HT1080 (cell line): ENCODE results near the gene ZNF554. TPM values are rescaled to one million over a fixed set of nuclear protein-coding genes. Genes with fewer than 3 reads are reported as not detected.
"Not testable (repeated sequence)": the region's sequence is repeated elsewhere in the genome, so short reads cannot be mapped to it uniquely, and the experiment has no call there.

ENCODE experiments used
- DNase-seq: peaks from one replicate; pipeline ENCODE4 v3.0.0-alpha.2; 2015; ENCODE audit warnings: low read depth
- total RNA-seq: library from RNA; depleted of rRNA; stranded (reverse); fragments of >200 nt; shearing (Covaris generic); gene quantifications from 2 replicates; pipeline ENCODE4 v1.2.3, GENCODE V29; 2014

ZNF554 gene
- total RNA-seq, 1 experiment from 2014 or later: 0.63 TPM

DNA sequence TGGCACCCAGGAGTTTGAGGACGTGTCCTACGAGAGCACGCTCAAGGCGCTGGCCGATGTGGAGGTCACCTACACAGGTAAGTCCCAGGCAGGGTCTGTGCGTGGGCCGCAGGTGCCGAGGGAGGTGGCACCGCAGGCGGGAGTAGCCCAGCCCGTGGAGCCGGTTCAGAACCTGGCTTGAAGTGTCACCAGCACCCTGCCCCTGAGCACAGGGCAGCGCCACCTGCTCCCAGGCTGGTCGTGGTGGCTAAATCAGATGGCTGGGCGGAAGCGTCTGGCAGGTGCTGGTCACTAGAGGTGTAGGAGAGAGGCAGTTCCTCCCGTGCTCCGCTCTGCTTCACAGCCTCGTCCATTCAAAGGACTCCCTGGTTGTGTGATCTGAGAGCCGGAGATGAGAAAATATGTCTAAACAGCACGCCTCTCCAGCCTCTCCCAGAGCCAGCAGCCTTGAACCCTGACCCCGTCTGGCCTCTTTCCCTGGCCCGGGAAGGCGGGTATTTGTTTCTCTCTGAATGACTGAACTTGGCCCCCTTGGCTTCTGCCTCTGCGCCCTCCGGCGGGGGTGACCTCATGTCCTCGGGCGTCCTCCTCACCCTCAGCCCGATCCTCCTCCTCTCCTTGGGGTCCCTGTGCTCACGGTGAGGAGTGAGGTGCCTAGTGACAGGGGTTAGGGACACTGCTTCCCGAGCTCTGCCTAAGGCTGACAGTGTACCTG lies 29.0 kb upstream of the ZNF554 start:
- no peak for DNase-seq

DNA sequence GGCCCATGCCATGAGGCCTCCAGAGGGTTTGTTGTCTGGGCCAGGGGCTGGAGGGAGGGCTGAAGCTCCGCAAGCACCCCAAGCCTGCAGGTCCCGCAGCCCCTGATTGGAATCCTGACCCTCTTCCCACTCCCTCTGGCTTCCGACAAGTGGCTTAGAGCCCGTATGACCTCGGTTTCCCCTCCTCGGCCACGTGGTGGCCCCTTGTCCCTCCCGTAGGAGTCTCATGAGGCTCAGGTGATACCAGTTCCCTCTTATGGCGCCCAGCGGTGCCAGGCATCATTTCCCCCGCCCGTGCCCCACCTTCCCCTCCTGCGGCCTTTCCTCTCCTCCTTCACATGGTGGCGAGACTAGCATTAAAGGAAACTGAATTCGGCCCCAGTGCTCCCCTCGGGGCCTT lies 28.2 kb upstream of the ZNF554 start:
- no peak for DNase-seq

DNA sequence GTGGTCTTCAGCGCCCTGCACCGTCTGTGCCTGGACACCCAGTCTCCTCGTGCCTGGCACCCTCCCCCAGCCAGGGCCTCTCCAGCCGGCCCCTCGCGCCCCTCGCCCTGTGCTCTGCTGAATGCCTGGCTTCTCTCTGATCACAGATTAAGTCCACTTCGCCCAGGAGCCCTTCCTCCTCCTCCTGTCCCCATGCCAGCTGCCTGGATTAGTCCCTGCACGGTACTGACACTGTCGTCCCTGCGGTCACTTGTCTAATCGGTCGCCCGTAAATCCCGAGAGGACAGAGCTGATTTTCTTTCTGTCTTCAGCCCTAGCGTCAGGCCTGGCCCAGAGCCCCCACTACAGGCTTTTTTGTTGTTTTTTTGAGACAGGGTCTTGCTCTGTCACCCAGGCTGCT lies 27.8 kb upstream of the ZNF554 start:
- no peak for DNase-seq

DNA sequence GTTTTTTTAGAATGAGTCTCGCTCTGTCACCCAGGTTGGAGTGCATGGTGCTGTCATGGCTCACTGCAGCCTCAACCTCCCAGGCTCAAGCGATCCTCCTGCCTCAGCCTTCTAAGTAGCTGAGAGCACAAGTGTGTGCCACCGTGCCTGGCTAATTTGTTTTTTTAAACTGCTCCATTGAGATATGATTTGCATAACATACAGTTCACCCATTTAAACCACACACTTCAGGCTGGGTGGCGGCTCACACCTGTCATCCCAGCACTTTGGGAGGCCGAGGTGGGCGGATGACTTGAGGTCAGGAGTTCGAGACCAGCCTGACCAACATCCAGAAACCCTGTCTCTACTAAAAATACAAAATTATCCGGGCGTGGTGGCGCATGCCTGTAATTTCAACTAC lies 27.0 kb upstream of the ZNF554 start:
- DNase-seq: not testable (repeated sequence)

DNA sequence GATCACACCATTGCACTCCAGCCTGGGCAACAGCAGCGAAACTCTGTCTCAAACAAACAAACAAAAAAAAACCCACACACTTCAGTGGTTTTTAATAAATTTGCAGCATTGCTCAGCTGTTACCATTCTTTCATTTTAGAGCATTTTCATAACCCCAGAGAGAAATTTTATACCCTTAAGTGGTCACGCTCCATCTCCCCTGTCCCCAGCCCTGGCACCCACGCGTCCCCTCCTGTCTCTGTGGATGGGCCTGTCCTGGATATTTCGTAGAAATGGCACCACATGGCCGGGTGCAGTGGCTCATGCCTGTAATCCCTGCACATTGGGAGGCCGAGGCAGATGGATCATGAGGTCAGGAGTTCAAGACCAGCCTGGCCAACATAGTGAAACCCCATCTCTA lies 26.5 kb upstream of the ZNF554 start:
- no peak for DNase-seq

DNA sequence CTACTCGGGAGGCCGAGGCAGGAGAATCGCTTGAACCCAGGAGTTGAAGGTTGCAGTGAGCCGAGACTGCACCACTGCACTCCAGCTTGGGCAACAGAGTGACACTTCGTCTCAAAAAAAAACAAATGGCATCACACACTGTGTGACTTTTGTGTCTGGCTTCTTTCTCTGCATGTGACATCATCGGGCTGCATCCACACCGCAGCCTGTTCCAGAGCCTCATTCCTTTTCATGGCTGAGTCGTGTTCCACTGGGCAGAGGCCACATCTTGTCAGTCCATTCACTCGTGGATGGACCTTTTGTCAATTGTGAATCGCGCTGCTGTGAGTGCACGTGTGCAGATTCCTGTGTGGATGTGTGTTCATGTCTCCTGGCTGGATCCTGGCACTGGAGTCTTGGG lies 26.1 kb upstream of the ZNF554 start:
- DNase-seq: no peak

DNA sequence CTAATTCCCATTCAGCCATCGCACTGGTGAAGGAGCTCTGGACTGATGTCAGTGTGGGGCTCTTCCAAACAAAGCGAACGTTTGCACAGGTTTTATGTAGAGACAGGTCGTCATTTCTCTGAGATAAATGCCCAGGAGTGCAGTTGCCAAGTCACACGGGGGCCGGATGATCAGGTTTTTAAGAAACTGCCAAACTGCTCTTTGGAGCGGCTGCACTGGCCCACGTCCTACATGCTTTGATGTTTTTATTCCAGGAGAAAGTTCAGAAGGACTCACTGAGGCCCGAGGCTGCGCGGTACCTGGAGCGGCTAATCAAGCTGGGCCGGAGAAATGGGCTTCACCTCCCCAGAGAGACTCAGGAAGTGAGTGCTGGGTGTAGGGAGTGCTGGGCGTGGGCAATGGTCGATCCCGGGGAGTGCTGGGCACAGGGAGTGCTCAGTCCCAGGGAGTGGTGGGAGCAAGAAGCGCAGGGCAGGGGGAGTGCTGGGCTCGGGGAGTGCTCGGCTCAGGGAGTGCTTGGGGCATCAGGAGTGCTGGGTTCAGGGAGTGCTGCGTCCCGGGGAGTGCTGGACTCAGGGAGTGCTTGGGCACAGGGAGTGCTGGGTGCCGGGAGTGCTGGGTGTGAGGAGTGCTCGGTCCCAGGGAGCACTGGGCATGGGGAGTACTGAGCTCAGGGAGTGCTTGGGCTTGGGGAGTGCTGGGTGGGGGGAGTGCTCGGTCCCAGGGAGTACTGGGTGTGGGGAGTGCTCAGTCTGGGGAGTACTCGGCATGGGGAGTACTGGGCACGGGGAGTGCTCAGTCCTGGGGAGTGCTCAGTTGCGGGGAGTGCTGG lies 23.6 kb upstream of the ZNF554 start:
- no peak for DNase-seq

DNA sequence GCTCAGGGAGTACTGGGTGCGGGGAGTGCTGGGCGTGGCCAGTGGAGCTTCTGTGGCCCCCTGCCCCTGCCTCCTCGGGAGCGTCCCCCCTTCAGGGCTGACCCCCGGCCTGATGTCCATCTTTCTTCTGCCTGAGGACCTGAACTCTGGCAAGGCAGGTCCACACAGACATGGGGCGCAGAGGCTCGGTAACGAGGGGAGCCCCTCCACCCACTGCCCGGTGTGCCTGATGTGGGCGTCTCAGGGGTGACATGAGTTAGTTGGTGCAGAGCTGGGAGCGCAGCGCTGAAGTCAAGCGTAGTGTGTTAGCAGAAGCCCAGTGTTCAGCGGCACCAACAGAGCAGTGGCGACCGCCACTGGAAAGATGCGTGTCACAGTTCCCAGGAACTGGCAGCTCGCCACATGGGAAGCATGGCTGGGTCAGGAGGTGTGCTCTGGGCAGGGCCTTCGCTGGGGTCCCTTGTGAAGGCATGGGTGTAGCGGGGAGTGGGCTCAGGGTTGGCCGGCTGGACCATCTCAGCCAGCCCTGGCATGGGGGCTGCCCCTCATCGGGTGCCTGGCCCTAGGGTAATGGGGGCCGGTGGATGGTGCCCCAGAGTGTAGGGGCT lies 22.9 kb upstream of the ZNF554 start:
- no peak for DNase-seq

DNA sequence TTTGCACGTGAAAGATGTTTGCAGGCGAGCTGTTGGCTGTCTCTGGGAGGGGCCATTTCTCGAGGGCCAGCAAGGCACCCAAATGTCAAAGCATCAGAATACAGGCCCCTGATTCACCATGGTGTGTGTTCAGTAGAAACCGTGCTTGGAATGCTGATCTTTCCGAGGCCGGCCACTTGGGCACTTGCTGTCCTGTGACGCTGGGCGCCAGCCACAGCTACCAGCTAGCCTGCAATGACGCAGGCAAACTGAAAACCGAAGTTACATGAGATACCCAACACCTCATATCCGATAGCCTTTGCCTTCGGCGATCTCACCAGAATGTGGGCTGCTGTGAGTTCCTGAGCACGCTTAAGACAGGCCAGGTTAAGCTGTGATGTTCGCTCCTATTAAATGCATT lies 22.4 kb upstream of the ZNF554 start:
- no peak for DNase-seq

DNA sequence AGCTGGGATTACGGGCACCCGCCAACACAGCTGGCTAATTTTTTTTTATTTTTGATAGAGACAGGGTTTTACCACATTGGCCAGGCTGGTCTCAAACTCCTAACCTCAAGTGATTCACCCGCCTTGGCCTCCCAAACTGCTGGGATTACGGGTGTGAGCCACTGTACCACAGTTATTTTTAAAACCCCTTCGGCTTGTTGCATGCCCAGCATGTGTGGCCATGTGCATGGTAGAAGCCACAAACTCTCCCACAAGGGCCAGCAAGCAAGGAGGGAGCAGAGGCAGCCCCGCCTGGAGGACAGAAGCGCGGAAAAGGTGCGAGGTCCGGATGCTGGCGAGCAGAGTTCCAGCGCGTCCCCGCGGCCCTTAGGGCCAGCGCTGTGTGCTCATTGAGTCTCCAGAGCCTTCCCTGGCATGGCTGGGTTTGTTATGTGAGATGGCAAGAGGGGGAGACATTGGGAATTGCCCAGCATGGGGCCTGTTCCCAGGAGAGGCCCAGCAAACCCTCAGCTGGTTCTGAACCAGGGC lies 21.4 kb upstream of the ZNF554 start:
- DNase-seq: no peak

DNA sequence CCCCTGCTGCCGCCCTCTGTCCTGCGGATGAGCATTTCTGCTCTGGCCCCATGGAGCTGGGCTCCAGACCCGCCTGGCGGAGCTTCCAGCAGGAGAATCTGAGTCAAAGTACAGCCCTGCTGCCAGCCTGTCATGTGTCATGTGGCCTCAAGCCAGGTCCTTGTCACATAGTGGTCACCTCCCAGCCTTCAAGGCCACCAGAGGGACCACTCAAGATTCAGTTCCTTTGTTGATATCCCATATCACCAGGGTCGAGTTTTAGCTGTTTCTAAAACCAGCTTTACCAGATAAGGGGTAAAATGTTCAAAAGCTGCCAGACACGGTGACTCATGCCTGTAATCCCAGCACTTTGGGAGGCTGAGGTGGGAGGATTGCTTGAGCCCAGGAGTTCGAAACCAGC lies 20.9 kb upstream of the ZNF554 start:
- DNase-seq: no peak

DNA sequence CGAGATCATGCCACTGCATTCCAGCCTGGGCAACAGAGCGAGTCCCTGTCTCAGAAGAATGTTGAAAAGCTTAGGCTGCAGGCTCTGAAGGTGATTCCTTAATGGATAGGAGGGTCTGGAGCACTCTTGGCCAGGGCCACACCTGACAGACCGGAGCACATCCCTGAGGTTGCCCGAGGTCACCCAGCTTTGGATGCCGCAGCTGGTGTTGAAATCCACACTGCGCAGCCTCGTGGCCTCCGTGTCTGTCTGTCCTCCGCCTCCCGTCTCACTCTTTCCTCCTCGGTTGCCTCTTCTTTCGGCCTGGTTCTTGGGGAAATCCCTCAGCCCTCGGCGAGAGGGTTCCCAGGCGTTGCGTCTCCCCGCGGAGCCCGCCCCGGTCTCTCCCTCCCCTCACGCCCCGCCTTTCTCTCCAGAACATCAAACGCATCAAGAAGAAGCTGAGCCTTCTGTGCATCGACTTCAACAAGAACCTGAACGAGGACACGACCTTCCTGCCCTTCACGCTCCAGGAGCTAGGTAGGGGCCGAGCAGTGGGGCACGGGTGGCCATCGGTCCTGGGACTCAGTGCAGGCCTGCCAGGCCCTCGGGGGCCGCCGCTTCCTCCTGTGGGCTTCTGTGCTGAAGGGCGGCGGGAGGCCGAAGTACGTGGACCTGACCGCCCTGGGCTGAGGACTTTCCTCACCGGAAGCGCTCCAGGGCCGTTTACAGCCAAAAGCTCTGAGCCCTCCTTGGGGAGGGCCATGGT lies 20.2 kb upstream of the ZNF554 start:
- DNase-seq: no peak

DNA sequence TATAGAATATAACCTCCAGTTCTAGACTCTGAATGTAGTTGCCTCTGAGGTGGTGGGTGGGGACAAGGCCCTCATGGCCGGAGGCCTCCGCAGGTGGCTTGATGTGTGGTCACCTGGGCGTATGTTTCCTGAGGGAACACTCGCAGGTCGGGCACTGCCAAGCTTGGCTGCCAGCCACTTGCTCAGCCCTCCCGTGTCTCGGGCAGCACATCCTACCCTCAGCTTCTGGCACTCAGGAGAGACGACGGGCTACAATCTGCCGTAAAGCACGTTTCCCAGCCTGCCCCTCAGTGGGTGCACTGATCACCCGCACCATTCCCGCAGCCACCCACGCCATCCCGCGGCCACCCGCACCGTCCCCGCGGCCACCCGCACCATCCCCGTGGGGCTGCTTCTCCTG lies 19.2 kb upstream of the ZNF554 start:
- DNase-seq: no peak

DNA sequence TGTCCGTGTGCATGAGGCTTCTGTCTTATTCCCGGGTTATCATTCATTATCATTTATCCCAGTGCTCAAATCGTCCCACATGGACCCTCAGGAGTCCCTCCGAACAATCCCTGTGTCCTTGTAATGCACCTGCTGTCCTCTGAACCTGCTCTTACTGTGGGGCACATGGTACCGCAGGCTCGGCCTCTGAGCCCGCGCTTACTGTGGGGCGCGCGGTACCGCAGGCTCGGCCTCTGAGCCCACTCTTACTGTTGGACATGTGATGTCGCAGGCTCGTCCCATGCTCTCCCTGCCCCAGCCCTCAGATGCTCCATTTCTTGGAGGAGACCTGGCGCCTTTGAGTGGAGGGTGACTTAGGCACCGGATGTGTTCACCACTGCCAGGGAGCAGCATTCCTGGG lies 16.8 kb upstream of the ZNF554 start:
- no peak for DNase-seq

DNA sequence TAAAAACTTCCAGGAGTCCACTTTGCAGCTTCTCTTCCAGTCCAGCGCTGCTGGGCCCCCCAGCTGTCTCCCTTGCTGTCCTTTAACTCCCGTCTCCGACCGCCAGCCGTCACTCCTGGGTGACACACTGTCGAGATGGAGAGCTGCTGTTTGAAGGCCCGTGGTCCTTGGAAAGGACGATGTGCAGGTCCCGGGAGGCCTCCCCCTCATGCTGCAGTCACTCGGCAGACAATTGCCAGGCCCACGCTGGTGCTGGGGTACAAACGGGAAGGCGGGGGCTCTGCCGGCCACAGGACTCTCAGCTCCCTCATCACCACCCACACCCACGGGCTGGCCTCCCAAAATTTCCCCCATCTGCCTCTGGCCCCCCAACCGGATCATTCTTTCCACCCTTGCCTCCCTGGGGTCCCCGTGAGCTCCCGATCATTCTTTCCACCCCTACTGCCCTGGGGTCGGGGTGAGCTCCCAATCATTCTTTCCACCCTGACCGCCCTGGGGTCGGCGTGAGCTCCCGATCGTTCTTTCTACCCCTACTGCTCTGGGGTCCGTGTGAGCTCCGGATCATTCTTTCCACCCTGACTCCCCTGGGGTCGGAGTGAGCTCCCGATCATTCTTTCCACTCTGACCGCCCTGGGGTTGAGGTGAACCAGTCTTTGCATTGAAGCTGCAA lies 16.0 kb upstream of the ZNF554 start:
- no peak for DNase-seq

DNA sequence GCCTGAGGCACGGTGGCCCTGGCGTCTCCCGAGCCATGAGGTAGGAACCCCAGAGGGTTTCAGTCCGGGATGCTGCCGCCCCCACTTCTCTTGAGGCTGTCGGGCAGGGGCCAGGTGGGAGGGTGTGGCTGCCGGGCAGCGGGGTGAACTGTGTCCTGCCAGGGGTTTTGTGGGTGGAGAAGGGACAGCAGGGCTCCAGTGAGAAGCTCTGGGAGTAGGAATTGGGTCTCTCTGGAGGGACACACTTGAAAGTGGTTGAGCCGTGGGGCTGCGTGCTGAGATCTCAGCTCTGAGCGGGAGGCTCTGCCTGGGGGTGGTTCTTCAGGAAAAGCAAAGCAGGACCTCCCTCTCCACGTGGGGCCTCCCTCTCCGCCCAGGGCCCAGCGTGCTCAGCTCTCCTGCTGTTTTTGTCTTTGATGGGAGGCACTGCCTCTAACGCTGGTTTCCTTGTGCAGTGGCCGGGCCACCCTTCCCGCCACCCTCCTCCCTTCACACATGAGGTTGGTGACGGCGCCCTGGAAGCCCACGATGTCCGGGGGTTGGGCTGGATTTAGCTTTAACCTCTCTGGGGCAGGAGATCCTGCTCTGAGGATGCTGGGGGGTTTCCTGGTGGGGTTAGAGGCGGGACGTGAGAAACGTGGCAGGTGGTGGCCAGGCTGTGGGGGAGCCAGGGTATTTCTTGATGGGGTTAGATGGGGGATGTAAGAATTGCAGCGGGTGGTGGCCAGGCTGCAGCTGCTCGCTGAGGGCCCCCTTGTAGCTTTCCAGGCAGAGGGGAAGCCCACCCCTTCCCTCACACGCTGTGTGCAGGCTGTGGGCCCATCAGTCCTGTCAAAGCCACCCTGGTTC lies 15.3 kb upstream of the ZNF554 start:
- DNase-seq: no peak

DNA sequence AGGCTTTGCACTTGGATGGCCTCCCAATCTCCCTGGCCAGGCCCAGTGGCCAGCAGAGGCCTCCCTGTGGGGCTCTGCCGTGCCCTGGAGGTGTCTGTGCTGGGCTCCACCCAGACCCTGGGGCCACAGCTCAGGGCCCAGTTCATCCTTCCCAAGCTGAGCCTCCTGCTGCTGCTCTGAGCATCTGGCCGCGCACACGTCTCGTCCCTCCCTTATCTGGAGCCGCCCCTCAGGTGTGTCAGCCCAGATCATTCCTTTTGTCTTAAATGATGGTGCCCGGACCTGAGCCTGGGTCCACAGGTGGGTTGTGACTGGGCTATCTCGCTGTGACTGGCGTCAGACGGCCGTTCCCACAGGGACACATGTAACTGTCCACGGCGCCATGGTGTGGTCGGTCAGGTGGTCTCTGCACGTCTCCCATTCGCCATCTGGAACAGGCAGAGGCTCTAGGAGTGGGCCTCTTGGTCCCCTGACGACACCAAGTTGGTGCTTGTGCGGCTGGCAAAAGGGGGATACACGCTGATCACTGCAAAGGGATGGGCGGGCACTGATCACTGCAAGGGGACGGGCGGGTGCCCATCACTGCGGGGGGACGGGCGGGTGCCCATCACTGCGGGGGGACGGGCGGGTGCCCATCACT lies 14.3 kb upstream of the ZNF554 start:
- DNase-seq: no peak

DNA sequence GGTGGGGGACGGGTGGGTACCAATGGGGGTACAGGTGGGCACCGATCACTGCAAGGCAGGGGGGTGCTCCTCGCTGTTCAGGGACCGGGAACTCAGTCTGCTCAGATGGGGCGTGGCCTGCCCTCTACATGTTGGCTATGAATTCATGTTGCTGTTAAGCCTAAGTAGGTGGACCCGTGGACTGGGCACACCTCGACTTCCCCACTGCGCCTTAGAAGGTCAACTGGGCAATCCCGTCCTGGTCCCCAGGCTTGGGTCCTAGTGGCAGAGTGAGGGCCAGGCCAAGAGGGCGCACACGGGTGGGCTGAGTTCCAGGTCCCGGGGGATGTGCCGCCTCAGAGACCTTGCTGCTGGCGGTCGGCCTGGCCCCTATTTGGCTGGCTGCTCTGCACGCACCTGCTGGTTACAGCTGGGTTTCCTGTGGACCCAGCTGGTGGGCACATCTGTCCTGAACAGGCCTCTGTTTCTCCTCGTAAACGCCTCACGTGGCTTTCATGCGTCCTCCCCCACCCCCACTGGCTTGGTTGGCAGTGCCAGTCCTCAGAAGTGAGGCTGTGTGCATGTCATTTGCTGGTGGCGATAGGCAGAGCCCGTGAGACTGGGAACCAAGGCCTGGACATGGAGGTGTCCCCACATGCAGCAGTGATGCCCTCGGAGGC lies 13.5 kb upstream of the ZNF554 start:
- no peak for DNase-seq
